PFSK-1 (cell line): ENCODE results near the gene TFCP2L1.

Experiments used
- FOXP2 ChIP-seq: optimal IDR thresholded peaks from 2 replicates; pipeline ENCODE3; 2011; ENCODE audit warnings: borderline replicate concordance, control low read depth, inconsistent platforms; ENCODE audit not compliant: insufficient read depth; ENCODE audit errors: extremely low read length, extremely low read depth
- POLR2AphosphoS5 ChIP-seq: IDR thresholded peaks from 2 replicates; pipeline ENCODE4 v1.6.1; 2012; ENCODE audit warnings: low read depth, mild to moderate bottlenecking, control low read depth, low read length, moderate library complexity
- REST ChIP-seq, 2 experiments: IDR thresholded peaks; 2 replicates each; pipeline versions ENCODE4 v1.6.1 to v1.8.0; 2011 to 2012; ENCODE audit warnings: low read depth in 2 of 2, low read length in 2 of 2, control low read depth in 1 of 2, inconsistent platforms in 1 of 2, mild to moderate bottlenecking in 1 of 2, moderate library complexity in 1 of 2; ENCODE audit not compliant: insufficient read depth in 1 of 2
- SIN3A ChIP-seq: IDR thresholded peaks from 2 replicates; pipeline ENCODE4 v1.6.1; 2012; ENCODE audit warnings: mild to moderate bottlenecking, low read length, moderate library complexity, borderline replicate concordance; ENCODE audit not compliant: insufficient read depth
- TAF1 ChIP-seq: IDR thresholded peaks from 2 replicates; pipeline ENCODE4 v1.6.1; 2012; ENCODE audit warnings: low read length, control low read depth, borderline replicate concordance; ENCODE audit not compliant: insufficient read depth

Gene TFCP2L1

GRCh38 chr2:121234791-121235190 is 50.2 kb downstream of the TFCP2L1 start:
- TF ChIP-seq REST (IDR thresholded peaks at IDR 0.05; ENCODE audit: insufficient read depth in 1 of 2, low read depth in 2 of 2, low read length in 2 of 2) (no peak), FOXP2 (no peak), TAF1 (no peak), SIN3A (no peak), POLR2AphosphoS5 (no peak)

- TF ChIP-seq FOXP2 (no peak), SIN3A (no peak), POLR2AphosphoS5 (no peak), TAF1 (no peak), REST (IDR thresholded peaks at IDR 0.05; ENCODE audit: insufficient read depth in 1 of 2, low read depth in 2 of 2, low read length in 2 of 2) (no peak)
Measured at GRCh38 chr2:121234144-121234543, 50.9 kb downstream of the TFCP2L1 start.

- TF ChIP-seq TAF1 (no peak), REST (IDR thresholded peaks at IDR 0.05; ENCODE audit: insufficient read depth in 1 of 2, low read depth in 2 of 2, low read length in 2 of 2) (no peak), FOXP2 (no peak), SIN3A (no peak), POLR2AphosphoS5 (no peak)
Measured at GRCh38 chr2:121233486-121234110, 51.4 kb downstream of the TFCP2L1 start.

- TF ChIP-seq SIN3A (no peak), POLR2AphosphoS5 (no peak), TAF1 (no peak), FOXP2 (no peak), REST (IDR thresholded peaks at IDR 0.05; ENCODE audit: insufficient read depth in 1 of 2, low read depth in 2 of 2, low read length in 2 of 2) (no peak)
Measured at GRCh38 chr2:121232626-121233265, 52.3 kb downstream of the TFCP2L1 start.

- TF ChIP-seq SIN3A, result no peak
- TF ChIP-seq POLR2AphosphoS5, result no peak
- TF ChIP-seq FOXP2, result no peak
- no peak for TF ChIP-seq REST (IDR thresholded peaks at IDR 0.05; ENCODE audit: insufficient read depth in 1 of 2, low read depth in 2 of 2, low read length in 2 of 2)
- TF ChIP-seq TAF1, result no peak
Measured at GRCh38 chr2:121231385-121232000, 53.5 kb downstream of the TFCP2L1 start.
